ENCODE results near the gene HMGCR.

The HMGCR gene

DNA sequence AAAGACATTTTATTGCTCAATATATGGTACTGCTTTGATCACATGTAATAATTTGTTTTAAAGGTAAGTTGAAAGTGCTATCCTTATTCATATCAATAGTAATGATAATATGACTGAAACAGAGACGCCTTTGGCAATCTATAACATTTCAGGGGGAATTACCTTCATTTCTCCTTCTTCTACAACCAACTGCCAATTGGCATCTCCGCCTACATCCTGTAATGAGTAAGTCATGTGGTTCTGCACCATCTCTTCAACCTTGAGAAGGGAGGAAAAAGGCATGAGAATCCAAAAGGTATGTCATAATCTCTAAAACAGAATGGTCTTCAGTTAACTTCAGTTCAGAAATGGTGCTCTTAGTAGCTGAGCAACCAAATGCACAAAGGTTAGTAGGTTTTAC is 52.4 kb downstream of the HMGCR start:
- DNase-seq = no peak

DNA sequence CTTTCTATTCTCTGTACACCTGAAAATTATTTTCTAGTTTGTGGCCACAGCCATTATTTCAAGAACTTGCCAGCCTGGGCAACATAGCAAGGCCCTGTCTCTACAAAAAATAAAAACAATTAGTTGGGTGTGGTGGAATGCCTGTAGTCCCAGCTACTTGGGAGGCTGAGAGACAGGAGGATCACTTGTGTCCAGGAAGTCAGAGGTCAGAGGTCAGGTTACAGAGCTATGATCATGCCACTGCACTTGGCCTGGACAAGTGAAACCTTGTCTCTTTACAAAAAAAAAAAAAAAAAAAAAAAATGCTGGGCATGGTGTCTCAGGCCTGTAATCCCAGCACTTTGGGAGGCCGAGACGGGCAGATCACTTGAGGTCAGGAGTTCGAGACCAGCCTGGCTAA is 58.3 kb downstream of the HMGCR start:
- no peak for DNase-seq

DNA sequence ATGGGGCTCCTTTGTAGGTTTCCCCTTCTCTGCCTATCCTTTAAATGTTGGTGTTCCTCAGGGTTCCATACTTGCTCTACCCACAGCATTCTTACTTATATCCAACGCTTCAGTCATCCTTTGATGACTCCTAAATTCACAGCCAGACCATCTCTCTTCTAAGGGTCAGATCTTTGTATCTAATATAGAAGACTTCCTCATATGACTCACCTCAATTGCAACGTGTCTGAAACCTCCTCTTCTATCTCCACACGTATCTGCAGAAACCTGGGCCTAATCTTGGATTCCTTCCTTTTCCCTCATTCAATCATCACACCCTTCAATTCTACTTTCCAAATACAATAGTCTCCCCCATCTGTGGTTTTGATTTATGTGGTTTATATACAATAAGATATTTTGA is 68.3 kb downstream of the HMGCR start:
- DNase-seq = no peak
